ENCODE results near the gene SLC39A3.

Gene SLC39A3

GRCh38 chr19:2731181-2731995 lies 8.4 kb downstream of the SLC39A3 start:
- TF ChIP-seq CTCF (IDR thresholded peaks at IDR 0.05; ENCODE audit: extremely low read depth, insufficient read depth, missing control alignments), result no peak
- DNase-seq (ENCODE audit: low spot score), result no peak
- in situ Hi-C loops (cut with MboI; ENCODE audit: low pct_unique_long_range_greater_than_20kb, low sequenced_read_pairs, unreplicated experiment), result no loop called here

GRCh38 chr19:2729943-2730818 lies 9.6 kb downstream of the SLC39A3 start:
- no peak for DNase-seq (ENCODE audit: low spot score)
- TF ChIP-seq CTCF (IDR thresholded peaks at IDR 0.05; ENCODE audit: extremely low read depth, insufficient read depth, missing control alignments), result no peak
- in situ Hi-C loops (cut with MboI; ENCODE audit: low pct_unique_long_range_greater_than_20kb, low sequenced_read_pairs, unreplicated experiment), result no loop called here

GRCh38 chr19:2728783-2729387 lies 10.9 kb downstream of the SLC39A3 start:
- no peak for DNase-seq (ENCODE audit: low spot score)
- no peak for TF ChIP-seq CTCF (IDR thresholded peaks at IDR 0.05; ENCODE audit: extremely low read depth, insufficient read depth, missing control alignments)
- in situ Hi-C loops (cut with MboI; ENCODE audit: low pct_unique_long_range_greater_than_20kb, low sequenced_read_pairs, unreplicated experiment), result no loop called here

- no peak for DNase-seq (ENCODE audit: low spot score)
- TF ChIP-seq CTCF (IDR thresholded peaks at IDR 0.05; ENCODE audit: extremely low read depth, insufficient read depth, missing control alignments), result no peak
- in situ Hi-C loops (cut with MboI; ENCODE audit: low pct_unique_long_range_greater_than_20kb, low sequenced_read_pairs, unreplicated experiment), result no loop called here
Observed at GRCh38 chr19:2727640-2727944, 12.2 kb downstream of the SLC39A3 start.

GRCh38 chr19:2726904-2727639 lies 12.7 kb downstream of the SLC39A3 start:
- no peak for DNase-seq (ENCODE audit: low spot score)
- TF ChIP-seq CTCF (IDR thresholded peaks at IDR 0.05; ENCODE audit: extremely low read depth, insufficient read depth, missing control alignments), result no peak

More at GRCh38 chr19:2726904-2727639, 12.7 kb downstream of the SLC39A3 start:
- in situ Hi-C loops (cut with MboI; ENCODE audit: low pct_unique_long_range_greater_than_20kb, low sequenced_read_pairs, unreplicated experiment), result no loop called here

Data from GM13977 (cell line).